Upper lobe of left lung (tissue), 6 donors: ENCODE measurements around the gene WASF3. TPM values are rescaled to one million over a fixed set of nuclear protein-coding genes. Genes with fewer than 3 reads are reported as not detected.

Experiments
- ATAC-seq, 2 donors: fragments of 200-7000 bp; cut with Tn5 transposase; one replicate each; pipeline ENCODE4 v1.9.1; 2022; ENCODE audit warnings: mild to moderate bottlenecking in 2 of 2, moderate library complexity in 2 of 2; ENCODE audit not compliant: low FRiP score in 2 of 2
- DNase-seq, 2 donors: peaks; one replicate each; pipeline ENCODE4 v3.0.0-alpha.2; 2019 to 2020
- H3K27ac ChIP-seq, 4 donors: fragments of 200-600 bp; sonication (generic); one replicate each; pipeline ENCODE4 v1.5.1; 2016 to 2019
- H3K27me3 ChIP-seq, 4 donors: fragments of 200-600 bp; sonication (generic); one replicate each; pipeline ENCODE4 v1.5.1; 2017 to 2019
- H3K36me3 ChIP-seq, 4 donors: fragments of 200-600 bp; sonication (generic); one replicate each; pipeline ENCODE4 v1.5.1; 2016 to 2019
- H3K4me1 ChIP-seq, 4 donors: fragments of 200-600 bp; sonication (generic); one replicate each; pipeline ENCODE4 v1.5.1; 2018 to 2019
- H3K4me3 ChIP-seq, 4 donors: fragments of 200-600 bp; sonication (generic); one replicate each; pipeline ENCODE4 v1.5.1; 2017 to 2019; ENCODE audit warnings: mild to moderate bottlenecking in 2 of 4, moderate library complexity in 1 of 4
- H3K9me3 ChIP-seq, 4 donors: fragments of 200-600 bp; sonication (generic); one replicate each; pipeline ENCODE4 v1.5.1; 2018 to 2019
- EP300 ChIP-seq, 4 donors: sonication (generic); formaldehyde crosslinking; IDR thresholded peaks; one replicate each; pipeline ENCODE4 v1.5.1; 2017; ENCODE audit warnings: antibody characterized with exemption in 4 of 4, control low read depth in 2 of 4
- POLR2A ChIP-seq, 4 donors: fragments of 450-650 bp; IDR thresholded peaks; one replicate each; pipeline ENCODE4 v1.5.1; 2016 to 2017; ENCODE audit warnings: antibody characterized with exemption in 4 of 4, mild to moderate bottlenecking in 2 of 4
- POLR2AphosphoS5 ChIP-seq, 2 donors: sonication (generic); formaldehyde crosslinking; IDR thresholded peaks; one replicate each; pipeline ENCODE4 v1.5.1; 2017; ENCODE audit warnings: antibody characterized with exemption in 2 of 2
- WGBS, 2 donors: methylation state at CpG; one replicate each; pipeline ENCODE4 v1.1.5; 2017 to 2018; 5-methylcytosine and 5-hydroxymethylcytosine counted together
- total RNA-seq, 6 donors: library from RNA; depleted of rRNA in 4 of 6; stranded (reverse); fragments of >200 nt in 4 of 6; gene quantifications; one replicate each; pipeline versions ENCODE4 v1.1.0 to v1.2.1, GENCODE V29; 2016 to 2021
- TF ChIP-seq, protein P1 (sequence below), 6 experiments: fragments of 450-650 bp in 4 of 6; fragments of 200-600 bp in 2 of 6; sonication (generic) in 2 of 6; IDR thresholded peaks; one replicate each; pipeline ENCODE4 v1.5.1; 2016 to 2019; ENCODE audit warnings: antibody characterized with exemption in 6 of 6
- donor health status: DM: no; HTN: no; CAD: no; lungs with moderate emphysema.
- donor health status: DM: no; HTN: yes; CAD: no; lungs with severe emphysema.

WASF3 gene
- total RNA-seq, 6 donors from 2014 or later = 12.6 to 23.0 (median 20.2) TPM

- Histone ChIP-seq H3K27ac (no peak overlapping the region), H3K4me1 (no peaks in the 10 kb centered on the region), H3K36me3 (no peaks in the 10 kb centered on the region), H3K9me3 (no peaks in the 10 kb centered on the region), H3K27me3 (no peaks in the 10 kb centered on the region), H3K4me3 (no peak overlapping the region)
- no peak for ATAC-seq
- DNase-seq = no peak
- WGBS, 2 donors = 80 to 91% methylated on average over 7 of the region's 7 CpGs
- no peak for TF ChIP-seq POLR2A (IDR thresholded peaks at IDR 0.05)
- no peak for TF ChIP-seq POLR2AphosphoS5 (IDR thresholded peaks at IDR 0.05)
- TF ChIP-seq, protein P1, sequence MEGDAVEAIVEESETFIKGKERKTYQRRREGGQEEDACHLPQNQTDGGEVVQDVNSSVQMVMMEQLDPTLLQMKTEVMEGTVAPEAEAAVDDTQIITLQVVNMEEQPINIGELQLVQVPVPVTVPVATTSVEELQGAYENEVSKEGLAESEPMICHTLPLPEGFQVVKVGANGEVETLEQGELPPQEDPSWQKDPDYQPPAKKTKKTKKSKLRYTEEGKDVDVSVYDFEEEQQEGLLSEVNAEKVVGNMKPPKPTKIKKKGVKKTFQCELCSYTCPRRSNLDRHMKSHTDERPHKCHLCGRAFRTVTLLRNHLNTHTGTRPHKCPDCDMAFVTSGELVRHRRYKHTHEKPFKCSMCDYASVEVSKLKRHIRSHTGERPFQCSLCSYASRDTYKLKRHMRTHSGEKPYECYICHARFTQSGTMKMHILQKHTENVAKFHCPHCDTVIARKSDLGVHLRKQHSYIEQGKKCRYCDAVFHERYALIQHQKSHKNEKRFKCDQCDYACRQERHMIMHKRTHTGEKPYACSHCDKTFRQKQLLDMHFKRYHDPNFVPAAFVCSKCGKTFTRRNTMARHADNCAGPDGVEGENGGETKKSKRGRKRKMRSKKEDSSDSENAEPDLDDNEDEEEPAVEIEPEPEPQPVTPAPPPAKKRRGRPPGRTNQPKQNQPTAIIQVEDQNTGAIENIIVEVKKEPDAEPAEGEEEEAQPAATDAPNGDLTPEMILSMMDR (IDR thresholded peaks at IDR 0.05) = no peak
- no peak for TF ChIP-seq EP300 (IDR thresholded peaks at IDR 0.05)
Measured at GRCh38 chr13:26709461-26709860, 152.0 kb downstream of the WASF3 start.

DNA sequence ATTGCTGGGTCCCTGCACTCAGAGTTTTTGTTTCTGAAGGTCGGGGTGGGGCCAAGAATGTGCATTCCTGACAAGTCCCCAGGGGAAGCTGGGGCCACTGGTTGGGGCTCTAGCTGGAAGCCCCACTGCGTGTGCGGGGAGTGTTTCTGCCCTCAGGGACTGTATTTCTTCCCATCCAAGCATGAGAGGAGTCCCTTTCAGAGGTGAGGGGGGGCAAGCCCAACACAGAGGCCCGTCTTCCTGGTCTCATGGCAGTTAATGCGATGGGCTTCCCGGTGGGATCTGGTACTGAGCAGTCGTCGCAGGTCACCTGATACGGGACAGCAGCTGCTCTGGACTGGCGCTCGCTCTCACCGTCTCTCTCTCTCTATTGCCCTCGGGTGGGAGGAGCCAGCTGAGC is 152.7 kb downstream of the WASF3 start:
- H3K4me1 ChIP-seq = no peaks in the 10 kb centered on the region
- H3K27me3 ChIP-seq = no peaks in the 10 kb centered on the region
- TF ChIP-seq, protein P1 (IDR thresholded peaks at IDR 0.05) = no peak
- TF ChIP-seq EP300 (IDR thresholded peaks at IDR 0.05) (no peak), POLR2A (IDR thresholded peaks at IDR 0.05) (no peak), POLR2AphosphoS5 (IDR thresholded peaks at IDR 0.05) (no peak)
- no peak overlapping the region for H3K27ac ChIP-seq
- H3K4me3 ChIP-seq = no peak overlapping the region
- no peaks in the 10 kb centered on the region for H3K9me3 ChIP-seq
- peak in 1 of 2 donors; percentile 10 for DNase-seq
- ATAC-seq = no peak
- 74 to 83% methylated on average over 8 to 13 of the region's 13 CpGs for WGBS, 2 donors
- no peaks in the 10 kb centered on the region for H3K36me3 ChIP-seq

DNA sequence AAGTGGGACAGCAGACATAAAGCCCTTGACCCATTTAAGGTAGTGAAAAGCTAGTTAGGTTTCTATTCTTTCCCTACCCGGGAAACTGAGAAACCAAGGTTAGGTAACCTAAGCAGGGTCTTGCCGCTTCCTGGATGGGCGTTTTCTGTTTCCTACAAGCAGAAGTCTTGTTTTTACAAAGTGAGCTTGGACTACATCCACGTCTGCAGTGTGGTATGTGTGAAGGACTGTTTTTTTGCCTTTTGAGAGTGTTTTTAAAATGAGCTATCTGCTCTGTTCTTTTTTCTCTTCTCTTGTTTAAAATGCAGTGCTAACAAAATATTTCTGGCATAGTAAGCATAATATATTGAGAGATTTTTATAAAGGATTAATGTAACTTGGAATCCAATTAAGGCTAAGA is 153.7 kb downstream of the WASF3 start:
- ATAC-seq (no peak), DNase-seq (no peak)
- Histone ChIP-seq H3K27ac (no peak overlapping the region), H3K27me3 (no peaks in the 10 kb centered on the region), H3K9me3 (no peaks in the 10 kb centered on the region), H3K4me3 (no peak overlapping the region), H3K4me1 (no peaks in the 10 kb centered on the region), H3K36me3 (no peaks in the 10 kb centered on the region)
- no peak for TF ChIP-seq POLR2A (IDR thresholded peaks at IDR 0.05)
- TF ChIP-seq EP300 (IDR thresholded peaks at IDR 0.05) = no peak
- TF ChIP-seq, protein P1 (IDR thresholded peaks at IDR 0.05) = no peak
- TF ChIP-seq POLR2AphosphoS5 (IDR thresholded peaks at IDR 0.05) = no peak
- 20 to 35% methylated on average over 4 of the region's 4 CpGs for WGBS, 2 donors

DNA sequence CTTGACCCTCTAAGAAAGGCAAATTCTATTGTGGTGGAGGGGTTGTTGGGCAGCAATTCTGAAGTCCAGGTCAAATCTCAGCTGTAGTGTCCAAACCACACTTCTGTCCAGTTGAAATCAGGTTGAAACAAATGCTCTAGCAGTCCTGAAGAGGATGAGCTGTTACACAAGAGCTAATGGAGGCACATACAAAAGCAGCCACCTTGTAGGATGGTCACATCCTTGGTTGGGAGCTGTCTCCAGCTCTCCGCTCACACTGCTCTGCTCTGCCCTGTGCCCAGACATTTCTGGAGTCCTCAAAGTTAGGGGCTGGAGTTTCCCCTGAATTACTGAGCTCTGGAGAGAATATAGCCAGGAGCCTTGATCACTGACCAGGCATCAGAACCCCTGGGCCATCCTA is 155.9 kb downstream of the WASF3 start:
- Histone ChIP-seq H3K9me3 (no peaks in the 10 kb centered on the region), H3K4me1 (no peaks in the 10 kb centered on the region), H3K36me3 (no peaks in the 10 kb centered on the region), H3K27ac (no peak overlapping the region), H3K27me3 (no peaks in the 10 kb centered on the region), H3K4me3 (no peak overlapping the region)
- TF ChIP-seq POLR2AphosphoS5 (IDR thresholded peaks at IDR 0.05) (no peak), EP300 (IDR thresholded peaks at IDR 0.05) (no peak), POLR2A (IDR thresholded peaks at IDR 0.05) (no peak)
- TF ChIP-seq, protein P1 (IDR thresholded peaks at IDR 0.05) = no peak
- ATAC-seq (no peak), DNase-seq (no peak)
- WGBS, 2 donors = 93 to 100% methylated on average over 1 of the region's 1 CpG

DNA sequence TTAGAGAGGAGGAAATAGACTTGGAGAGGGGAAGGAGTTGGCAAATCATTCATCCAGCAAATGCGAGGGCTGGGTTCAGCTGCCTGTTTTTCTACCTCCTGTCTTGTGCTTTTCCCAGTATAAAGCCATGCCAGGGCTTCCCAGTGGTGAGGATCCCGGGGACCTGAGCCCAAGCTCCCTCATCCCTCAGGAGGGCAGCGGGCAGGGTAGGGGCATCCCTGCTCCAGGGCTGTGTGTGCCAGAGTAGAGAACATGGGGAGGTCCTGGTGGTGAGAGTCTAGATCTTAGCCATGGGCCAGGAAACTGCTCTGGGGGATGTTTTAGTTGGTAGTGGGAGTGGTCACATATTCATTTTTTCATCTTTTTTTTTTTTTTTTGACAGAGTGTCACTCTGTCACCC is 159.5 kb downstream of the WASF3 start:
- Histone ChIP-seq H3K27me3 (no peaks in the 10 kb centered on the region), H3K27ac (no peak overlapping the region), H3K4me1 (no peaks in the 10 kb centered on the region), H3K4me3 (no peak overlapping the region), H3K9me3 (no peaks in the 10 kb centered on the region), H3K36me3 (no peaks in the 10 kb centered on the region)
- no peak for TF ChIP-seq POLR2AphosphoS5 (IDR thresholded peaks at IDR 0.05)
- no peak for TF ChIP-seq EP300 (IDR thresholded peaks at IDR 0.05)
- TF ChIP-seq POLR2A (IDR thresholded peaks at IDR 0.05) = no peak
- TF ChIP-seq, protein P1 (IDR thresholded peaks at IDR 0.05) = no peak
- WGBS, 2 donors = 79 to 91% methylated on average over 3 of the region's 3 CpGs
- DNase-seq (no peak), ATAC-seq (no peak)
